K562 (cell line): ENCODE measurements around the gene SMAP2. TPM values are rescaled to one million over a fixed set of nuclear protein-coding genes. Genes with fewer than 3 reads are reported as not detected.

Source experiments
- BACH1 ChIP-seq: fragments of 200-800 bp; sonication (Bioruptor generic); IDR thresholded peaks from 2 replicates; pipeline ENCODE4 v1.6.1; 2016; ENCODE audit warnings: missing genetic modification characterization, missing compliant biosample characterization
- CBX1 ChIP-seq: sonication (generic); IDR thresholded peaks from 2 replicates; pipeline ENCODE4 v1.6.1; 2016; ENCODE audit warnings: antibody characterized with exemption, low read depth, mild to moderate bottlenecking
- ESRRB ChIP-seq: fragments of 250-450 bp; sonication (Bioruptor Pico); IDR thresholded peaks from 2 replicates; pipeline ENCODE4 v1.5.0; 2020; ENCODE audit warnings: mild to moderate bottlenecking, moderate library complexity, borderline replicate concordance
- HNRNPH1 ChIP-seq: fragments of 200-400 bp; formaldehyde crosslinking; optimal IDR thresholded peaks from 2 replicates; pipeline ENCODE3; 2017; ENCODE audit warnings: low read depth, mild to moderate bottlenecking, low read length, moderate library complexity
- KAT7 ChIP-seq: sonication (generic); formaldehyde crosslinking; IDR thresholded peaks from 2 replicates; pipeline ENCODE4 v1.8.0; 2022; ENCODE audit warnings: missing genetic modification reagents, mild to moderate bottlenecking, borderline replicate concordance
- KLF10 ChIP-seq: fragments of 250-450 bp; sonication (Bioruptor Pico); IDR thresholded peaks from 2 replicates; pipeline ENCODE4 v1.6.1; 2021; ENCODE audit warnings: matching md5 sums
- NR3C1 ChIP-seq: sonication (generic); formaldehyde crosslinking; IDR thresholded peaks from 2 replicates; pipeline ENCODE4 v1.8.1; 2022; ENCODE audit warnings: missing genetic modification reagents
- PHB ChIP-seq: fragments of 250-450 bp; sonication (Bioruptor Pico); IDR thresholded peaks from 2 replicates; pipeline ENCODE4 v1.5.0; 2021
- SNIP1 ChIP-seq: fragments of 450-650 bp; IDR thresholded peaks from 2 replicates; pipeline ENCODE4 v1.7.1; 2017; ENCODE audit warnings: low read depth, mild to moderate bottlenecking
- SNRNP70 ChIP-seq: fragments of 200-400 bp; formaldehyde crosslinking; optimal IDR thresholded peaks from 2 replicates; pipeline ENCODE3; 2017; ENCODE audit warnings: low read depth, low read length
- ZNF184 ChIP-seq: sonication (generic); formaldehyde crosslinking; IDR thresholded peaks from 2 replicates; pipeline ENCODE4 v1.5.0; 2020; ENCODE audit warnings: missing genetic modification reagents
- polyA plus RNA-seq, 8 experiments: library from polyadenylated mRNA; depleted of rRNA in 4 of 8; stranded (reverse) in 5 of 8; unstranded in 3 of 8; fragments of >200 nt; fragmentation: Nextera tagmentation in 2 of 8; fragmentation: Illumina TruSeq in 1 of 8; extraction: Ambion mirVana in 2 of 8; extraction: Trizol in 1 of 8; gene quantifications; 2 replicates each; pipeline versions ENCODE4 v1.2.1 to v1.2.3, GENCODE V29; 2011 to 2014; ENCODE audit warnings: inconsistent platforms in 1 of 8, missing spikeins in 1 of 8
- total RNA-seq, 7 experiments: library from RNA; depleted of rRNA in 6 of 7; stranded (reverse); fragments of >200 nt in 6 of 7; fragmentation: Illumina TruSeq in 2 of 7; extraction: Trizol in 2 of 7; gene quantifications; 2 replicates each; pipeline versions ENCODE4 v1.2.1 to v1.2.3, GENCODE V29; 2011 to 2021; ENCODE audit warnings: low replicate concordance in 1 of 7
- TF ChIP-seq, protein P1 (sequence below): fragments of 250-450 bp; sonication (Bioruptor Pico); IDR thresholded peaks from 2 replicates; pipeline ENCODE4 v1.8.0; 2021; ENCODE audit warnings: moderate library complexity, mild to moderate bottlenecking, inconsistent platforms
- TF ChIP-seq, protein P2 (sequence below): sonication (generic); formaldehyde crosslinking; IDR thresholded peaks from 2 replicates; pipeline ENCODE4 v1.8.1; 2022; ENCODE audit warnings: missing genetic modification reagents
- TF ChIP-seq, protein P3 (sequence below), 2 experiments: fragments of 450-650 bp; IDR thresholded peaks; 2 replicates each; pipeline ENCODE4 v1.6.1; 2016; ENCODE audit warnings: mild to moderate bottlenecking in 2 of 2, borderline replicate concordance in 1 of 2, low read depth in 1 of 2, moderate library complexity in 1 of 2
- TF ChIP-seq, protein P4 (sequence below), 2 experiments: fragments of 450-650 bp; IDR thresholded peaks; 2 replicates each; pipeline ENCODE4 v1.6.1; 2016

The SMAP2 gene
- total and polyA plus RNA-seq, 9 of the 15 experiments (the other 6 are each of a cell fraction or from before 2014, with no cell fraction given), result 38.7 to 212 (median 94.1) TPM

- TF ChIP-seq, protein P1, sequence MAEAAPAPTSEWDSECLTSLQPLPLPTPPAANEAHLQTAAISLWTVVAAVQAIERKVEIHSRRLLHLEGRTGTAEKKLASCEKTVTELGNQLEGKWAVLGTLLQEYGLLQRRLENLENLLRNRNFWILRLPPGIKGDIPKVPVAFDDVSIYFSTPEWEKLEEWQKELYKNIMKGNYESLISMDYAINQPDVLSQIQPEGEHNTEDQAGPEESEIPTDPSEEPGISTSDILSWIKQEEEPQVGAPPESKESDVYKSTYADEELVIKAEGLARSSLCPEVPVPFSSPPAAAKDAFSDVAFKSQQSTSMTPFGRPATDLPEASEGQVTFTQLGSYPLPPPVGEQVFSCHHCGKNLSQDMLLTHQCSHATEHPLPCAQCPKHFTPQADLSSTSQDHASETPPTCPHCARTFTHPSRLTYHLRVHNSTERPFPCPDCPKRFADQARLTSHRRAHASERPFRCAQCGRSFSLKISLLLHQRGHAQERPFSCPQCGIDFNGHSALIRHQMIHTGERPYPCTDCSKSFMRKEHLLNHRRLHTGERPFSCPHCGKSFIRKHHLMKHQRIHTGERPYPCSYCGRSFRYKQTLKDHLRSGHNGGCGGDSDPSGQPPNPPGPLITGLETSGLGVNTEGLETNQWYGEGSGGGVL, result no peak
- TF ChIP-seq, protein P2, sequence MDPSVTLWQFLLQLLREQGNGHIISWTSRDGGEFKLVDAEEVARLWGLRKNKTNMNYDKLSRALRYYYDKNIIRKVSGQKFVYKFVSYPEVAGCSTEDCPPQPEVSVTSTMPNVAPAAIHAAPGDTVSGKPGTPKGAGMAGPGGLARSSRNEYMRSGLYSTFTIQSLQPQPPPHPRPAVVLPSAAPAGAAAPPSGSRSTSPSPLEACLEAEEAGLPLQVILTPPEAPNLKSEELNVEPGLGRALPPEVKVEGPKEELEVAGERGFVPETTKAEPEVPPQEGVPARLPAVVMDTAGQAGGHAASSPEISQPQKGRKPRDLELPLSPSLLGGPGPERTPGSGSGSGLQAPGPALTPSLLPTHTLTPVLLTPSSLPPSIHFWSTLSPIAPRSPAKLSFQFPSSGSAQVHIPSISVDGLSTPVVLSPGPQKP (CRISPR knock-in tag), result no peak
- TF ChIP-seq CBX1, result no peak
- TF ChIP-seq, protein P3, sequence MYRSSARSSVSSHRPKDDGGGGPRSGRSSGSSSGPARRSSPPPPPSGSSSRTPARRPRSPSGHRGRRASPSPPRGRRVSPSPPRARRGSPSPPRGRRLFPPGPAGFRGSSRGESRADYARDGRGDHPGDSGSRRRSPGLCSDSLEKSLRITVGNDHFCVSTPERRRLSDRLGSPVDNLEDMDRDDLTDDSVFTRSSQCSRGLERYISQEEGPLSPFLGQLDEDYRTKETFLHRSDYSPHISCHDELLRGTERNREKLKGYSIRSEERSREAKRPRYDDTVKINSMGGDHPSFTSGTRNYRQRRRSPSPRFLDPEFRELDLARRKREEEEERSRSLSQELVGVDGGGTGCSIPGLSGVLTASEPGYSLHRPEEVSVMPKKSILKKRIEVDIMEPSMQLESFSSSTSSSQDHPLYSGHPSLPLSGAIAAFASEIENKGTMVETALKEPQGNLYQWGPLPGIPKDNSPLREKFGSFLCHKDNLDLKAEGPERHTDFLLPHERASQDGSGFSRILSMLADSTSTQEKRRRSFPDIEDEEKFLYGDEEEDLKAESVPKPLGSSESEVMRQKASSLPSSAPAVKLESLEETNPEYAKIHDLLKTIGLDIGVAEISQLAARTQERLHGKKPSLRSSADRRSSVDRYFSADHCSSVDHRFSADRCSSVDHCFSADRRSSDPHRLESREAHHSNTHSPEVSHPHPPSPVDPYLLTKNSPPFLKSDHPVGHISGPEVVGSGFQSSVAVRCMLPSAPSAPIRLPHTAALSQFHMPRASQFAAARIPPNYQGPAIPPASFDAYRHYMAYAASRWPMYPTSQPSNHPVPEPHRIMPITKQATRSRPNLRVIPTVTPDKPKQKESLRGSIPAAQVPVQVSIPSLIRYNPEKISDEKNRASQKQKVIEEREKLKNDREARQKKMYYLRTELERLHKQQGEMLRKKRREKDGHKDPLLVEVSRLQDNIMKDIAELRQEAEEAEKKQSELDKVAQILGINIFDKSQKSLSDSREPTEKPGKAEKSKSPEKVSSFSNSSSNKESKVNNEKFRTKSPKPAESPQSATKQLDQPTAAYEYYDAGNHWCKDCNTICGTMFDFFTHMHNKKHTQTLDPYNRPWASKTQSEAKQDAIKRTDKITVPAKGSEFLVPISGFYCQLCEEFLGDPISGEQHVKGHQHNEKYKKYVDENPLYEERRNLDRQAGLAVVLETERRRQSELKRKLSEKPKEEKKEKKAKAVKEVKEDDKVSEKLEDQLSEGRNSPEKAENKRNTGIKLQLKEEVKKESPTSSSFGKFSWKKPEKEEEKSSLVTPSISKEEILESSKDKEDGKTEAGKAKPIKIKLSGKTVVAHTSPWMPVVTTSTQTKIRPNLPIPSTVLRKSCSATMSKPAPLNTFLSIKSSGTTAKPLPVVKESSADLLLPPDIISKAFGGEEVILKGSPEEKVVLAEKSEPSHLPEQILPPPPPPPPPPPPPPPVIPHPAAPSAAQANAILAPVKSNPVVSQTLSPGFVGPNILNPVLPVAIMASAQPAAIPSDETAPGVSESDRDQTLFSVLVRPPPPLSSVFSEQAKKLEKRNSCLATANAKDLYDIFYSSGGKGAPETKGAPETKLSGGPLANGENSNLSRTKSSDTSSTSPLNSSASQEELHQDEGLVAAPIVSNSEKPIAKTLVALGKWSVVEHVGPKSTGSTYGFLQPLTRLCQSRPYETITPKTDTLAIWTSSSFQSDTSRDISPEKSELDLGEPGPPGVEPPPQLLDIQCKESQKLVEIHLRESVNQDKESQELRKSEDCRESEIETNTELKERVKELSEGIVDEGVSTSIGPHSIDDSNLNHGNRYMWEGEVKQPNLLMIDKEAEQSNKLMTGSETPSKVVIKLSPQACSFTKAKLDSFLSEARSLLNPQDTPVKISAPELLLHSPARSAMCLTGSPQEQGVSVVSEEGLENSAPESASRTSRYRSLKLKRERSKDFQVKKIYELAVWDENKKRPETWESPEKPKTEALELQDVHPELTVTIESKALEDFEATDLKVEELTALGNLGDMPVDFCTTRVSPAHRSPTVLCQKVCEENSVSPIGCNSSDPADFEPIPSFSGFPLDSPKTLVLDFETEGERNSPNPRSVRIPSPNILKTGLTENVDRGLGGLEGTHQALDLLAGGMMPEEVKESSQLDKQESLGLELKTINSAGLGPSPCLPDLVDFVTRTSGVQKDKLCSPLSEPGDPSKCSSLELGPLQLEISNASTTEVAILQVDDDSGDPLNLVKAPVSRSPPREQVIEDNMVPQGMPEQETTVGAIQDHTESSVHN (IDR thresholded peaks at IDR 0.05; ENCODE audit: borderline replicate concordance in 1 of 2, low read depth in 1 of 2), result peak in 1 of 2 experiments; percentile 48; a peak in 2 of 4 replicates
- TF ChIP-seq, protein P4, sequence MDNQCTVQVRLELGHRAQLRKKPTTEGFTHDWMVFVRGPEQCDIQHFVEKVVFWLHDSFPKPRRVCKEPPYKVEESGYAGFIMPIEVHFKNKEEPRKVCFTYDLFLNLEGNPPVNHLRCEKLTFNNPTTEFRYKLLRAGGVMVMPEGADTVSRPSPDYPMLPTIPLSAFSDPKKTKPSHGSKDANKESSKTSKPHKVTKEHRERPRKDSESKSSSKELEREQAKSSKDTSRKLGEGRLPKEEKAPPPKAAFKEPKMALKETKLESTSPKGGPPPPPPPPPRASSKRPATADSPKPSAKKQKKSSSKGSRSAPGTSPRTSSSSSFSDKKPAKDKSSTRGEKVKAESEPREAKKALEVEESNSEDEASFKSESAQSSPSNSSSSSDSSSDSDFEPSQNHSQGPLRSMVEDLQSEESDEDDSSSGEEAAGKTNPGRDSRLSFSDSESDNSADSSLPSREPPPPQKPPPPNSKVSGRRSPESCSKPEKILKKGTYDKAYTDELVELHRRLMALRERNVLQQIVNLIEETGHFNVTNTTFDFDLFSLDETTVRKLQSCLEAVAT (IDR thresholded peaks at IDR 0.05), result no peak
- TF ChIP-seq KAT7 (CRISPR knock-in tag), result 0 out of 2 replicates have a peak, but pooled peaks have one; percentile 37
- no peak for TF ChIP-seq NR3C1
- TF ChIP-seq KLF10, result no peak
- no peak for TF ChIP-seq PHB (CRISPR knock-in tag)
- no peak for TF ChIP-seq HNRNPH1
- TF ChIP-seq ZNF184 (CRISPR knock-in tag), result no peak
- TF ChIP-seq ESRRB (CRISPR knock-in tag), result no peak
- no peak for TF ChIP-seq BACH1
- TF ChIP-seq SNRNP70, result no peak
- TF ChIP-seq SNIP1, result no peak
Measured at GRCh38 chr1:40399984-40400704, 26.6 kb downstream of the SMAP2 start (continued).
